ENCODE measurements around the gene NPC1.

DNA sequence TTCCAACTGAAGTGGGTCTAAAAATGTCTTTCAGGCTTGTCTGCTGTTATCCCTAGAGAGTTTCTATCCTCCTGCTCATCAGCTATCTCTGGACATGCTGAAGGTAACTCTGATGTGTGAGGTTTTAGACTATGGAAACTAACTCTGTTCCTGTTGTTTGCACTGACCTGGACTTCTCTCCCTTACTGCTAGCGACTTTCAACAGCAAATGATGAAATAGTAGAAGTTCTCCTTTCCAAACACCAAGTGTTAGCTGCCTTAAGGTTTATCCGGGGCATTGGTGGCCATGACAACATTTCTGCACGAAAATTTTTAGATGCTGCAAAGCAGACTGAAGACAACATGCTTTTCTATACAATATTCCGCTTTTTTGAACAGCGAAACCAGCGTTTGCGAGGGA, 56.1 kb downstream of the NPC1 start:
- TF ChIP-seq, protein P1, sequence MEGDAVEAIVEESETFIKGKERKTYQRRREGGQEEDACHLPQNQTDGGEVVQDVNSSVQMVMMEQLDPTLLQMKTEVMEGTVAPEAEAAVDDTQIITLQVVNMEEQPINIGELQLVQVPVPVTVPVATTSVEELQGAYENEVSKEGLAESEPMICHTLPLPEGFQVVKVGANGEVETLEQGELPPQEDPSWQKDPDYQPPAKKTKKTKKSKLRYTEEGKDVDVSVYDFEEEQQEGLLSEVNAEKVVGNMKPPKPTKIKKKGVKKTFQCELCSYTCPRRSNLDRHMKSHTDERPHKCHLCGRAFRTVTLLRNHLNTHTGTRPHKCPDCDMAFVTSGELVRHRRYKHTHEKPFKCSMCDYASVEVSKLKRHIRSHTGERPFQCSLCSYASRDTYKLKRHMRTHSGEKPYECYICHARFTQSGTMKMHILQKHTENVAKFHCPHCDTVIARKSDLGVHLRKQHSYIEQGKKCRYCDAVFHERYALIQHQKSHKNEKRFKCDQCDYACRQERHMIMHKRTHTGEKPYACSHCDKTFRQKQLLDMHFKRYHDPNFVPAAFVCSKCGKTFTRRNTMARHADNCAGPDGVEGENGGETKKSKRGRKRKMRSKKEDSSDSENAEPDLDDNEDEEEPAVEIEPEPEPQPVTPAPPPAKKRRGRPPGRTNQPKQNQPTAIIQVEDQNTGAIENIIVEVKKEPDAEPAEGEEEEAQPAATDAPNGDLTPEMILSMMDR (IDR thresholded peaks at IDR 0.05; ENCODE audit: control extremely low read depth in 1 of 3, insufficient read depth in 1 of 3, low read depth in 1 of 3, low read length in 3 of 3) = no peak
- TF ChIP-seq HDAC2 (IDR thresholded peaks at IDR 0.05; ENCODE audit: borderline replicate concordance in 1 of 2, low read depth in 2 of 2, low read length in 2 of 2) = no peak
- no peak for TF ChIP-seq POLR2A (IDR thresholded peaks at IDR 0.05; ENCODE audit: control extremely low read depth in 1 of 2, low read depth in 2 of 2, low read length in 2 of 2)
- TF ChIP-seq KDM1A (IDR thresholded peaks at IDR 0.05; ENCODE audit: borderline replicate concordance, low read length) = no peak
- TF ChIP-seq HDAC6 (IDR thresholded peaks at IDR 0.05; ENCODE audit: low read depth, low read length) = no peak
- no peak for TF ChIP-seq MAFK (IDR thresholded peaks at IDR 0.05; ENCODE audit: low read depth, low read length)
- TF ChIP-seq TCF12 (IDR thresholded peaks at IDR 0.05; ENCODE audit: low read depth, low read length) = no peak
- no peak for TF ChIP-seq CHD2 (IDR thresholded peaks at IDR 0.05; ENCODE audit: low read length)

Data from H1 (cell line).